Epidermal melanocyte (primary cell): Measurements from ENCODE around the gene LRRC8E.
A peak's percentile ranks its signal among the peaks of the same experiment; 100 is the strongest.
"Not testable (repeated sequence)": the region's sequence is repeated elsewhere in the genome, so short reads cannot be mapped to it uniquely, and the experiment has no call there.

Experiments
- DNase-seq: peaks from one replicate; pipeline ENCODE4 v3.0.0; 2011; ENCODE audit warnings: low spot score; ENCODE audit not compliant: insufficient read length

LRRC8E gene

DNA sequence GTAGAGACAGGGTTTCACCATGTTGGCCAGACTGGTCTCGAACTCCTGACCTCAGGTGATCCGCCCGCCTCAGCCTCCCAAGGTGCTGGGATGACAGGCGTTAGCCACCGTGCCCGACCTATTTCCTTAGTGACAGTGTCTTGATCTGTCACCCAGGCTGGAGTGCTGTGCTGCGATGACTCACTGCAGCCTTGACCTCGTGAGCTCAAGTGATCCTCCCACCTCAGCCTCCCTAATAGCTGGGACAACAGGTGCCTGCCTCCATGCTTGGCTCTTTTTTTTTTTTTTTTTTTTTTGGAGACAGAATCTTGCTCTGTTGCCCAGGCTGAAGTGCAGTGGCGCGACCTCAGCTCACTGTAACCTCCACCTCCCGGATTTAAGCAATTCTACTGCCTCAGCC is 41.7 kb downstream of the LRRC8E start:
- DNase-seq = not testable (repeated sequence)

DNA sequence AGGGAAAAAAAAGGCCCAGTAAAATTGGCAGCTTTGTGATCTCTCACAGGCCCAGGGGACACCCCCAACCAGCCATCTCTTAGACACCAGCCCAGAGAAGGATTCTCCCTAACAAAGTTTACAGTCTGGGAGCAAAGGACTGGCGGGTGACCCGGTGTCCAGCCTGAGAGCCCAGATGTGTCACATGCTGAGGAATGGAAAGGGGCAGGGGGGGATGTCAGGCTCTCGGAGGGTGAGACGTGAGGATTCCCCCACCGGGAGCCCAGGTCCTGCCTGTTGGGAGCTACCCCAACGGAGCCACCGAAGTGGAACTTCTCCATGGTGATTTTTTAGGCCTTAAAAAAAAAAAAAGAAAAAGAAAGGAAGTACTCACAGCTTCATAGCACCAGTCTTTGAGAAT is 42.5 kb downstream of the LRRC8E start:
- DNase-seq = peak; percentile 9

DNA sequence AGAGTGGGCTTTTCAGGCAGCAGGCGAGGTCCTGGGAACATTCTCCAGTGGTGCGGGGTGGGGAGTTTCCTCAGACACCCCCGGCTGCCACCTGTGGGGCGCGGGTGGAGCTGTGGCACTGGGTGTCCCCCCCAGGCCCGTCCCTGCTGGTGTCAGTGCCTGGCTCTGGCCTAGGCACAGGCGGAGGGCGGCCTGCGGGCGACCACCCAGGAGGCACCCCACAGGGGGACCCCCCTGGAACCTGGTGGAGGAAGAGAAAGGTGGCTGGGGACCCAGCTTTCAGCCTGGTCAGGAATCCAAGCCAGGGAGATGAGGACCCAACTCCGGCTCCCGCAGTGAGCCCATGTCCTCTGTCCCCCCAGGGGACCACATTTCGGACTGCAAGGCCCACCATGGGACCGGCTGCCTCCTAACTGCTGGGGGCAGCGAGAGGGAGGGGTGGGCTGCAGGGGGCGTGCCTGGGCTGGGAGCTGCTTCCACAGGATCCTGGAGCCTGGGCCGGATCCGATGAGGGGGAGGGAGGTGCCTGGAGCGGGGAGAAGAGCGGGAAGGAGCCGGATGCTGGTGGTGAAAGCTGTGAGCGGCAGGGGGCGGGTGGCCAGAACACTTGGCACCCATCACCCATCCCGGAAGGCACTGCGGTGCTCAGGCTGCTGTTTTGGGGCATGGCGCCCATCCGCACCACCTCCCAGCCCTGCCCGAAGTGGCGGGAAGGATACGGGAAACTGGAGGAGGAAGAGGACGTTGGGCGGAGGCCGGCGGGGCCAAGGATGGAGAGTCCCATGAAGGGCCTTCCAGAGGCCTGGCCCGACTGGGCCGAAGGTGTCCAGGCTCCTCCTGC is 43.1 kb downstream of the LRRC8E start:
- DNase-seq = no peak

DNA sequence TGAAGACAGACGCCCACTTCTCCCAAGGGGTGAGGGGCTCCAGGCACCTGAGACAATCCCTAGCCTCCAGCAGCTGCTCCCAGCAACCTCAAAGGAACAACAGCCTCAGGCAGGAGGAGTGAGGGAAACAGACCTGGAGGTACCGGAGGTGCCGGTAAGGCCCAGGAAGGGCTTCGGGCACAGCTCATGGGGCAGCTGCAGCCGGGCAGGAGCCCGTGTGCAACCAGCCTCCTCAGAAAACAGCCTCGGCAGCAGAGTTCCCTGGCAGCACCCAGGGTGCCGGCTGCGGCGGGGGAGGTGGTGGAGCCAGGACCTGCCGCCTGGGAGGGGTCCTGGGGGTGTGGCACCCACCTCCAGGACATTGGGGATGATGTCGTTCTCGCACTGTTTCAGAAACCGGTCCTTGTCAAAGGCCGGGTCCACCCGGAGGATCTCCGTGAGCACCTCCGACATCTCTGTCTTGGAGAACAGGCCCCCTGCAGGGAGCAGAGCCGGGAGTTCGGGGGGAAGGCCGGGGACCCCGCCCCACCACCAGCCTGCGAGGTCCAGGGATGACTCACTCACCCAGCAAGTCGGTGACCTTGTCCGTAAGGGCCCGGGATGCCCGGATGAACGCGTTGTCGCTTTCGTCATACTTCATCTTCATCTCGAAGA is 44.1 kb downstream of the LRRC8E start:
- no peak for DNase-seq

DNA sequence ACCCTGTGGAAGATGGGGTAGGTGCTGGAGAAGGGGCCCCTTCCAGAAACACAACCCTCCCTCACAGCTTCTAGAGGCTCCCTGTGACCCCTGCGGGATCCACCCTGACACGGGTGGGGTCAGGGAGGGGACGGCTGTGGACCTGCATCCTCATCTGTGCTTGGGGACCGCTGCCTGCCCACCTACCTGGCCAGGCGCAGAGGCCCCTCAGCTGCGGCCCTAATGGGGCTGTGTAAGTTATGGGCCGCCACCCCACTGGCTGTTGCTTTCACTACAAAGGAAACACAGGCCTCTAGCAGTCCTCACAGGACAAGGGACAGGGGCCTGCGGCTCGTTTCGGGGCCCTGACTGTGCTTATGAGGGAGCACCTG is 44.6 kb downstream of the LRRC8E start:
- no peak for DNase-seq

DNA sequence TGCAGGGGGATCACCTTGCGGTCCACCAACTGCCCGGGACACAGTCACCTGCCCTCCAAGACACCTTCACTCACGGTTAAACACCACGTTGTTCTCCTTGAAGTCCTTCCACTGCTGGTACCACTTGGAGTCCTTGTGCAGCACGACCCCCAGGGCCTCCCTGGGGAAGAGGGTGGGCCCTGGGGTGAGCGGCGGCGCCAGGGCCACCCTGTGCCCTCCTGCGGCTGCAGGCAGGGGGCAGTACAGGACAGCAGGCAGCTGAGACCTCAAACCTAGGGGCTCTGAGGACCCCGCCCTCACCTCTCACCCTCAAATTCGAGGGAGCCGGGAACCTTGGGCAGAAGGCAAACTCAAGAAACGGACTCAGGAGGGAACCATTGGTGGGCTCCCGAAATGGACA is 45.1 kb downstream of the LRRC8E start:
- no peak for DNase-seq

DNA sequence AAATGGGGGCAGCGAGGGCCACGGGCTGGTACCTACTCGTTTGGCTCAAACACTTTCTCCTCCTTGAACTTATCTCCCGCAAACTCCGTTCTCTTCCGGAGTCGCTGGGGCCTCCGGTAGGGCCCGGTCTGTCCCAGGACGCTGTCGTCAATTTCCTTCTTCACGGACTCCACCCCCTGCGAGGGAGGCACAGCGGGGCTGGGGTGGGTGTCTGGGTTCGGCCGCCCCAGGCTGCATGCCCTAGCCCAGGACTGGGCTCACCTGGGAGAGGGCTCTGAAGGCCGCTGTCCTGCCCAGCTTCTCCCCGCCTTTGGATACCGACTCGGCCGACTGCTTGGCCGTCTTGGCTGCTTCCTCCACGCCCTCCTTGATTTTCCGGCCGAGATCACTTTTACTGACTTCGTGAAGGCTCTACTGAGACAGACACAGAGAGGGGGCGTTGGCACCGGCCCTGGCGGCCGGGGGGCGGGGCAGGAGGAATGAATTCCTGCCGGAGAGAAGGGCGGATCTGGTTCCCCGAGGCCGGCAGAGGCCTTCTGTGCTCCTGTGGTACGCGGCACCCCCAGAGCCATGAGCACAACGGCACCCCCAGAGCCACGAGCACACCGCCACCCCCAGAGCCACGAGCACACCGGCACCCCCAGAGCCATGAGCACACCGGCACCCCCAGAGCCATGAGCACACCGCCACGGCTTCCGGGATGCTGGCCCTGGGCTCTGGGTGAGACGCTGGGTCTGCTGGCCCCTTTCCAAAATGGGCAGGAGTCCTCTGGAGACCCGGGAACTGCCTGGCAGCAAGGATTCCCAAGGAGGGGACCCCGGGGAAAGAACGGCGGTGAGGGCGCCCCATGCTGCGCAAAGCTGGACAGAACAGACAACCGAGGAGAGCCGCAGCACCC is 45.8 kb downstream of the LRRC8E start:
- DNase-seq = no peak

DNA sequence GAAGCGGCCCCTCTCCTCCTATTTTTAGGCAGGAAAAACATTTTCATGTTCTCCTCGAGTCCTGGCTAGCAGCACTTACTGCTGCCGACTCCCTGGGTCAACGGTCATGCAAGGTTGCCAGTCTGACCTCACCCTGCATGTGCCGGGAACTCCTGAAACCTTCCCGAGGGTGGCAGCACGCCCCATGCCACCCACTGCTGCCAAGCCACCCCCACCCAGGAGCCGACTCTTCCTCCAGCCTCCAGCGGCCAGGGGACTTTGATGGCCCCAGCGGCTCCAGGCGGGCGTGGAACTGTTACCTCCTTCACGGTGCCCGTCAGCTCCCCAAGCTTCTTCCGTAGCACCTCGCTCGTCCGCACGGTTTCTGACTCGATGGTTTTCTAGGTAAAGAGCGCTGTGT is 46.5 kb downstream of the LRRC8E start:
- DNase-seq = peak; percentile 5

DNA sequence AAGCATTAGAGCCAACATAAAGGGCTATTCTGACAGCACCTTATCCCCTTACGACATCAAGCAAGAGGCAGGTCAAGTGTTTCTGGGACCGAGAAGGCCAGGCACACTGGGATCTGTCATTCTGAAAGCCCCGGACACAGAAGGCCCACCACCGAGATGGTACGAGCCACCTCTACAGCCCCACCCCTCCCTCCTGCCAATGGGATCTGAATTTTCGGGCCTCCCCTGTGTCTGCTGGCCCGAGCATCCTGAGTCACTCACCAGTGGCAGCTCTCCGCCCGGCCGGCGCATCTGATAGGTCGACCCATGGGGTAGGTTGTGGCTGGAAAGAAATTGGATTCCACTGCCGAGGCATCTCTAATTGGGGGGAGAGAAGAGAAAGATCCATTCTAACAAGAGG is 52.5 kb downstream of the LRRC8E start:
- DNase-seq = no peak

DNA sequence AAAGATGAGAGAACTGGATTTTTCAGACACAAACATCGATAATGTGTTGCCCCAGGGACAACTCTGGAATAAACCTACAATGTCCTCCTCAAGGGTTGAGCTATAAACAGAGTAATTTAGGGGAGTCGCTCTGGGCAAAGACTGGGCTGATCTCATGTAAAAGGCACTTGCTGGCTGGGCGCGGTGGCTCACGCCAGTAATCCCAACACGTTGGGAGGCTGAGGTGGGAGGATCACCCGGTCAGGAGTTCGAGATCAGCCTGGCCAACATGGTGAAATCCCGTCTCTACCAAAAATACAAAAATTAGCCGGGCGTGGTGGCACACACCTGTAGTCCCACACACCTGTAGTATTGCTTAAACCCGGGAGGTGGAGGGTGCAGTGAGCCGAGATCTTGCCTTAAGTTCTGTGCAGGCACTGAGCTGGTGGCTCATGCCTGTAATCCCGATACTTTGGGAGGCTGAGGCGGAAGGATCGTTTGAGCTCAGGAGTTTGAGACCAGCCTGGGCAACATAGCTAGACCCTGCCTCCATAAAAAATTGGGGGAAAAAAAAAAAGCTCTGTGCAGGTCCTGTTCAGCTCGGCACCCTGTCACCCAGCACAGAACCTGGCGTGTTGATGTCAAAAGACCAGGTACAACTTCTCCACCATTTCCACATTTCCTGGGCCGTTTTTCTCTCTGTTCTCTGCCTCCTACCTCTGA is 53.7 kb downstream of the LRRC8E start:
- no peak for DNase-seq

DNA sequence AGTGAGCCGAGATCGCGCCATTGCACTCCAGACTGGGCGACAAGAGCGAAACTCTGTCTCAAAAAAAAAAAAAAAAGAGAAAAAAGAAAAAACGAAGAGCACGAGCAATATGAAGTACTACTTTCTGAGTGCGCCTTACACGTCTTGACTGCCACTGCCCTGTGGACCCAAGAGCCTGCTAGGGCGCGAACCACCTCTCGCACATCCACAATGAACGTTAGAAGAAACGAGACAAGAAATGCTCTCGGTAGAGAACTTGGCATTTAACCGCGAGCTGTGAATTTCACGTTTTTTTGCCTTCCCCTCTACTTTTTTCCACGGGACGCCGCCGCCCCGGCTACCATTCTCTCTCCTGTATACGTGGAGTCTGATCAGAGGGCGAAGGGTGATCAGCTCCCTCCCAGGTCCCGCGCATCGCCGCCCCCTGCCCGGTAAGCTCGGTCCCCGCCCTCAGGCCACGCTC is 54.7 kb downstream of the LRRC8E start:
- no peak for DNase-seq

DNA sequence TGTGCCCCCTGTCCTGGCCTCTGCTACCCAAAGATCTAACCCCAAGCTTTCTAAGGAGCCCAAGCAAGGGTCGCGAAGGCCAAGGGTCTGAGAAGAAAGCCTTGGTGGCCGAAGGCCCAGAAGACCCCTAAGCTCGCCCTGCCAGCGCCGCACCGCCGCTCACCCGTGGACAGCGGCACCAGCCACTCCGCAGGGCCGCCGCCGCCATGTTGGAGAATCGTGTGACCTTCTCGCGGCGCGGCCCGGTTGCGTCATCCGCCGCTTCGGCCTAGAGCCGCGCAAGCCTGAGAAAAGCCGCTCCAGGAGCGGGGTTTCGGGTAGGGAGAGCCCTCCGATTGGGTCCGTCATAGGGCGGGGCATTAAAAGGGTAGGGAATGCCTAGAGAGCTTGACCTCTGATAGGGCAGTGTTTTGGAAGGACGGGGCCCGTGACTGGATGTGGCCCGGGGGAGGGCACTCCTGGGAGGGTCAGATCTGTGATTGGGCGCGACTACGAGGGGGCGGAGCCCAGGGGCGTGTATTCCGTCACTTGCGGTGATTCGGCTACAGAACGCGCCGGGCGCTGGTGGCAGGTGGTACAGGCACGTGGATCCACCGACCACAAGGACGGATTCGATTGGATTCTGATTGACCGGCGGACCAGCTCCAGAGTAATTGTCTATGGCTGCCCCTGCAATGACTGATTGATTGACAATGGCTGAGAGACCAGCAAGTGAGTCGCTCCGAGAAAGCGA is 55.3 kb downstream of the LRRC8E start, which contains the start of gene TIMM44:
TIMM44 (minus strand) TSS at position 223 of the 733 bp plus-strand sequence; CDS start at position 208, 15 bp downstream.
- peak; percentile 91 for DNase-seq

DNA sequence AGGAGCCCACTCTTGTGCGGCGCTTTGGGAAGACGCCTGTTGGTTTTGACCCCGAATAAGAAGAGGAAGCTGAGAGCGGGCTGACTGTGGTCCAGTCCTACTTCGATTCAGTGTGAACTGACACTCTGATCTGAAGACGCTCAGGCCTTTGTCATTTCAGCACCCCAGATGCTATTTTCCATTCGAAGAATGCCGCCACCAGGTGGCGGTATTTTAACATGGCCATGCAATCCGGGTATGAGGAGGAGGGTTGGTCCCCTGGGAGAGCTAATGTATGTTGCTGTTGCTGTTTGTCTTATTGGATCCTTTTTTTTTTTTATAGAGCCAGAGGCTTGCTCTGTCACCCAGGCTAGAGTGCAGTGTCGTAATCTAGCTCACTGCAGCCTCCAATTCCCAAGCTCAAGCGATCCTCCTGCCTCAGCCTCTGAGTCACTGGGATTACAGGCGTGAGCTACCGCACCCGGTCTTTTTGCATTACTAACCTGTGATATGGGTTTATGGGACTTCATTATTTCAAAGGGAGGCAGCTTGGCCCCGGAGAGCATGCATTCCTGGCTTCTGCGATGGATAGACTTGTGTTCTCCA is 56.0 kb downstream of the LRRC8E start:
- DNase-seq = peak; percentile 72

DNA sequence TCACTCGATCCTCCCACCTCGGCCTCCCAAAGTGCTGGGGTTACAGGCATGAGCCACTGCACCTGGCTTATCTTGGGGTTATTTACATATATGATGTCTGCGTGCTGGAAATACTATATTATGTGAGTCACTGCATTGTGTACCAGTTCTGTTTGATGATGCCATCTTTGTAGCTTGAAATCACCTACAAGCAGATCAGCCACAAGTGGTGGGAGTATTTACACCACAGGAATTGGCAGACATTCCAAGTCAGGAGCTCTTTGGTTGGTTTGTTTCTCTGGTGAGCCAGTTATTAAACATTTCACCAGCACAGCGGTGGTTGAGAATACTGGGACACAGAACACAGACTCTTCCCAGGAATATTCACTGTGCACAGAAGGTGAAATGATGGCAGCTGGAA is 59.6 kb downstream of the LRRC8E start:
- no peak for DNase-seq
